GM18867 (cell line): Measurements from ENCODE around the gene KCNQ2.

ENCODE experiments used
- ATAC-seq: cut with Tn5 transposase; IDR thresholded peaks from one replicate; pipeline ENCODE4 v1.9.1; 2021; ENCODE audit warnings: mild to moderate bottlenecking, moderate library complexity; ENCODE audit not compliant: unreplicated experiment

KCNQ2 gene

DNA sequence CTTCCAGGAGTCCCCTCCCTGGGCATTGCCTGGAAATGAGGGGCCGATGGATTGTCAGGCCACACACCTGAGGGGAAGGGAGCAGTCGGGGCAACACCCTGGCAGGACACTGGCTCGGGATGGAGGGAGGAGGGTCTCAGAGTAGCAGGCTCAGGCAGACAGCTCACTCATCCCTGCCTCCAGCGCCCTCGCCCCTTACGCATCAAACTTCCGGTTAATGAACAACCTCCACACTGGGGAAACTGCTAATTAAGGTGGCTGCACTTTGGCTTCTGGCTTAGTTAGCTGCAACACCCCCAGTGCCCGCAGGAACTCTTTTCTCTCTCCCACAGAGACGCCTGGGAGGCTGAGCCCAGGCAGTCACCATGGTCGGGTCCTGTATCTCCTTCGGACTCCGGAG lies 98.0 kb downstream of the KCNQ2 start:
- no peak for ATAC-seq

DNA sequence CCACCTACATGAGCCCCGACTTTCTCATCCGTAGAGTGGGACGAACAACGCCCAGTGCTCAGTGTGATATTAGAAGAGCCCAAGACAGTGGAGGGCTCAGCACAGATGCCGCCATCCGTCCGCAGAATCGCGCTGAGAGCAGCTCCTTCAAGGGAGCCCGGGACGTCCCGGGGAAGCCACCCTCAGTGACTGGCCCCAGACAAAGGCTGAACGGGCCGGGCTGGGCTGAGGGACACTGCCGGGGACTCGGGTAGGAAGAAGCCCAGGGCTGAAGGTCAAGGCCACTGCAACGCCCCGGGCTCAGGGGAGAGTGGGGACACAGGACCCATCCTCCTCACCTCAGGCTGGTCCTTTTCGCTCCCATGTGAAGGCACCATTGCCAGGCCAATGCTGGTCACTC lies 98.5 kb downstream of the KCNQ2 start:
- ATAC-seq = no peak

DNA sequence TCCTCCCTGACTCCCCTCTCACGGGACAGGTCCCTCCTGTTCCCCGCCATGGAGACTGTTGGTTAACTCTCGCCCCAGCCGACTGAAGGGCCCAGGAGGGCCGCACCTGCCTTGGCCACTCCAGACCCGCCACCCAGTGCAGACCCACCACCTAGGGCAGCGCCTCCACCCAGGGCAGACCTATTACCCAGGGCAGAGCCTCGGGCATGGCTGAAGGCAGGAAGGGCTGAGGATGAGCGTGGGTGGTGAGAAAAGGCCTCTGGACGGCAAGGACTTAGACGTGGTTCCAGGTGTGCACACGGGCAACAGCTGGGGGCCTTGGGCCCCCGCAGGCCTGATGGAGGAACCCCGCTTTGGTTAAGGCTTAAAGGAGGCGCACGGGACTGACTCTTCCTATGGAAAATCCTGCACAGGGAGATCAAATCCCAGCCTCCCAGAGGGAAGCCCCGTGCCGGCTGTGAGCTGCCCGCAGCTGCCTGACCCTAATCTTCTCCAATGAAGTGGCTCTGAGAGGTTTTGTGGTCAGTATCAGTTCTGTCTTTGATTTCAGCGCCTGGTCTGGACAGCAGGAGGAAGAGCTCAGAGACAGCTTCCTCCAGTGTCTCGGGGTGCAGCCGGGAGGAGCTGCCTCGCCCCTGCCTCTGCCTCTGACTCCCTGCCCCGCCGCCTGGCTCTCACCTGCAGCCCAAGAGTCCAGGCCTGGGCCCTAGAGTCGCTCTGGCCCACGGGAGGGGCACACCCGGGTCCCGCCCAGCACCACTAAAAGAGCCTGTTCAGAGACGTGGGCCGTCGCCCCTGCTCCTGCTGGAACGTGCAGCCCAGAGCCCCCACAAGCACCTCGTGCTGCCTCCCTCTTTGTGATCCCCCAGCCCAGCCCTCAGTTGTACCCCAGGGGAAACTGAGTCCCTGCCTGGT lies 99.2 kb downstream of the KCNQ2 start:
- no peak for ATAC-seq

DNA sequence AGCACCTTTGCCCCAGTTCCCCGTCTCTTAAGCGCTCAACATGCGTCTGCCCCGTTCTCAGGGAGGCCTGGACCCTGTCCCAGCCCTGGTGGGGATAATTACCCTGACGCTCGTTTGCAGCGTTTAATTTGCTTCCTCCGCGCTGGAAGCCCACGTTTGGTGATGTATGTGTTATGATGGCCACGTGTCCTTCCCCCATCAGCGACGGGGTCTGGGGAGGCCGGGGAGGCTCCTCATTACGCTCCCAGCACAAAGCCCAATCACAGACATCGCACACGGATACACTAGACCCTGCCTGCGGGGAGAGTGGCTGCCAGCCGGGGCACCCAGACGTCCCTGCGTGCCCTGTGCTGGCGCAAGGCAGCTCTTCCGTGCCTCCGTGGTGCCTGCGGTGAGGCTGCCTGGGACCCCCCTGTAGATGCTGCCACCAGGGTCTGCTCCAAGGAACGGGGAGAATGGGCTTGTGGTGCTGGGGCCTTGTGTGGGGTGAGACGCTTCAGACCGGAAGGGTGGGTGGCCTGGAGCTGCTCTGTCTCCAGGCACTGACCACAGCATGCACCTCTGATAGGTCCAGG lies 101.1 kb downstream of the KCNQ2 start:
- ATAC-seq = no peak

DNA sequence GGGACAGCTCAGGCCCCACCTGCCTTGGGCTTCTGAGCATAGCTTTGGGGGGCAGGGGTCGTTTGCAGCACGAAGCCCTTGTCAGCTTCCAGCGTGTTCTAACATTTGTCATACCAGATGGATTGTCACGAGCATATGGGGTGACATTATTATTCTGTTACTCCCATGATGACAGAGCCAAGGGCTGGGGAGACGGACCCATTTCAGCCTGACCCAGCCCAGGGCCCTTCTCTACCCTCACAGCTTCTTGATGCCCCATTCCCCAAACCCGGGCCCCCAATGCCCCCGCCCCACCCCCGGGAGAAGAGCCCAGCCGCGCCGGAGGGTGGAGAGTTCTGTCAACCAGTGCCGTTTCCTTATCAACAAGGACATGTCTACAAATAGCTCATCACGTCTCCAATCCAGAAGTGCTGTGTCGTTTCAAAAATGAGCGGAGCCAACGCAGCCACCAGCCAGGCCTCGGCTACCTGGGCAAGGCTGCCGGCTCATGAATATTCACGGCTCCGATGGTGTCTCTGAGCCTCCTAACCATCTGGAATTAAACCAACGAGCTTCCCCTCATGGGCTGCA lies 101.8 kb downstream of the KCNQ2 start:
- no peak for ATAC-seq

DNA sequence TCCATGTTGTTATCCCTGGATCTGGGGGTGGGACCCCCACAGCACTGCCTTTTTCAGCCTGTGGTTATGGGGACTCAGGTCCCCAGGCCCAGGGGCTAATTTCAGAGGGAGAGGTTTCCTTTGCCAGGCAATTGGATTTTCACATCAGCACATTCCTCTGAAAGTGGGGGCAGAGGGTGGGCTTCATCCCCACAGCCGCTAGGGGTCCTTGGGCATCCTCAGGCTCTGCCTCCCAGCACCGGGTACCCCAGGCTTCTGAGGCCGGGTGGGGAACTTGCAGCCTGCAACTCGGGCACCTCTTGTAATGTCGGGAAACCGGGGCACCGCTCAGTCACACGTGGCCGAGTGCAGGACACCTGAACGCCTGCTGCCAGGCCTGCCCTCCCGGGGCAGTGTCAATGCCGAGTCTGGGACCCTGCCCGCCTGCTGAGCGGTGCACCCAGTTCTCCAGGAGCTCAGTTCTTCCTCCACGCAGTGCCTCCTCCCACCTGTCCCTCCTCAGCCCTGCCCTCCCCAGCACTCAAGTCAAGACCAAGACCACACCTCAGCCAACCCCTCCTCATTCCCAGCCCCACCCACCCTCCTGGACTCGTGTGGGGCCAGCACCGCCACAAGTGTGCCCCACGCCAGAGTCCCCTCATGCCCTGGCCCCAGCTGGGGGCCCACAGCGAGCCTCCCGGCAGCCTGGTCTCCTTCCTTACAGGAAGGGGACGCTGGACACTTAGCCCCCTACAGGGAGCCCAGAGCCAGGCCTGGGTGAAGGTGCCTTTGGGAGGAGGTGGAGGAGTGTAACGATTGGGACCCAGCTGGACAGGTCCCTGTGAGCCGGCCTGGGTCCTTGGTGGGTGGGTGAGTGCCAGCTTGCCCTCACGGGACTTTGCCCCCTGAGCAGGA lies 102.5 kb downstream of the KCNQ2 start:
- no peak for ATAC-seq

DNA sequence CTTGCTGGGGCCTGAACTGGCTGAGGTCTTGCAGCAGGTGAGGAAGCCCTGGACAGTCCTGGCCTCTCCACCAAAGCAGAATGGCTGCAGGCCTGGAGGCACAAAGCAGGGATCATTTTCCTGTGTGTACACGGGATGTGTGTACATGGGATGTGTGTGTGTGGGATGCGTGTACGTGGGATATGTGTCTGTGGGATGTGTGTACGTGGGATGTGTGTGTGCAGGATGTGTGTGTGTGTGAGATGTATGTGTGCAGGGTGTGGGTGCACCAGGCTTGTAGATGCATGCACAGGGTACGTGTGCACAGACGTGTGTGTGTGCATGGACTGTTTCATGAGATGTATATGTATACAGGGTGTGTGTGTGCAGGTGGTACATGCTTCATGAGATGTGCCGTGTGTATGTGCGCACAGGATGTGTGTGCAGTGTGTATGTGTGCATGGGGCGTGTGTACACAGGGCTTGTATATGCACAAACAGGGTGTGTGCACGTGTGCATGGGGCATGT lies 103.4 kb downstream of the KCNQ2 start:
- no peak for ATAC-seq

DNA sequence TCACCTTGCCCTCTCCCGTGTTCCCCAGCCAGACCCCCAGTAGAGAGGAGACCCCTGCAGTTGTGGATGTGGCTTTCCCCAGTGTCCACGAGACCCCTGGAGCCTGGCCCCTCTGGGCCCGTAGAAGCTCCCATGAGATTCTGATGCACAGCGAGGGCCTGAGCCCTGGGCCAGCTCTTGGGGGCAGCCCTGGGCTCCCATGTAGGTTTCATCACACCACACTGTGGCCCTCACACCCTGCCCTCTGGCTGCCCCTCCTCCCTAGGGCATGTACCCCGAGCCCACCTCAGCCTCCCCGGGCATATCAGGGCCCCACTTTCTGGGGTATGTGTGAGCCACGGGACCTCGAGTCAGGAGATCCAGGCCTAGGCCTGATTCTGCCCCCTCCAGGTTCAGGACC lies 104.3 kb downstream of the KCNQ2 start:
- no peak for ATAC-seq

DNA sequence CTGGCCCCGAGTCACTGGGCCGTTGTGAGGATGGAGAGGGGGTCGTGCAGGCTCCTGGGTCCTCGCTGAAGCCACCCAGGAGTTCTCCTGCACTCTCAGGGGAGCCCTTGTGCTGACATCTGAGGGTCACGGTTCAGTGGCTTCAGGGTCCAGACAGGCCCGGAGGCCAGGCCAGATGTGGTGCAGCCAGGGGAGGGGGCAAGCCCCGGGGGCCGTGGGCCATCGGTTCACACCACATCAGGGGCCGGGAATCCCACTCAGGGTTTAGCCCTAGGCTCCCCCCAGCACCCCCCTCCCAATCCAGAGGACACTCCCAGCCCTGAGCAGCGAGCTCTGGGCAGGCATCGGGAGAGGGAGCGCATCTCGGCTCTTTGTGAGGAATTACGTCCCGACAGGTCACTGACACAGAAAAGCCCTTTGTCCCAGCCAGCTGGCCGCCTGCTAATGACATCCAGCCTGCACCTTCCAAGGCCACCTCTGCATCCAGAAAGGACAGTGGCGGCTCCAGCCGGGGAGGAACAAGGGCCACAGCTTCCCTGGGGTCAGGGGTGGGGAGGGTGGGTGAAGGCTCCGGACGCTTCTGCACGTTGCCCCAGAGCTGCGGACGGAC lies 104.9 kb downstream of the KCNQ2 start:
- ATAC-seq = no peak

DNA sequence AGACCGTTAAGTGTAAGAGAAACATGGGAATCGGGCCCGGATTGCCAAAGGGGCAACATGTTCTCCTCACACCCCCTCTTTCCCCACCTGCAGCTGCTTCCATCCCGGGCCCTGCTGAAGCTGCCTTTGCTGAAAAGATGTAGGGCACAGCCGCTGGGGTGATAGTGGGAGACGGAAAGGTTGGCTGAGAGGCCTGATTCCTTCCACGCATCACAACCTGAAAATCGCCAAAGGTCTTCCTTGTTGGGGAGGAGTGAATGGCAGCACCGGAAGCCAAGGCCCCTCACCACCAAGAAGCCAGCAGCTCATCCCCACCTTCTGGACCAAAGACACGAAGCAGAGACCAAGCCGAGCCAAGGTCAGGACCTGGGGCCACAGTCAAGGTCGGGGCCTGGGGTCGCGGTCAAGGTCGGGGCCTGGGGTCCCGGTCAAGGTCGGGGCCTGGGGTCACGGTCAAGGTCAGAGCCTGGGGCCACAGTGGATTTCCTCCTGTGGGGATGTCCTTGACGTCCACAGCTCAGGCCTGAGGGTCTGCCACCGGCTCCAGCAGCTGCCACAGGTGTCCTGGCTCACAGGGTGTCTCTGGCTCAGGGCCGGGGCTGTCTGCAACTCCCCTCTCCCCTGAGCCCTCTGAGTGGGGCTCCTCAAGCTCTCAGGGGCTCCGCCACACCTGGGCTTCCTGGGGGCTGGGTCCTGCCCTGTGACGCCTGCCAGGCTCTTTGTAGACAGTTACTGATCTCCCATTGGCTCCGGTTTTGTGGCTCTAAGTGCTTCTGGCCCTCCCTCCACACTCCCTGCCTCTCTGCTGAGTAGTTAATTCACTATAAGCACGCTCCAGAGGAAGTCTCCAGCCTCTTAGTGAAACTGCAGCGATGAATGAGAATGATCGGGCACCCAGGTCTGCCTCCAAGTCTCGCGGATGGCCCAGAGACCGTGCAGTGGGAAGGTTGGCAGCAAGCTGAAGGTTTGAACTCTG lies 105.8 kb downstream of the KCNQ2 start:
- ATAC-seq = no peak

DNA sequence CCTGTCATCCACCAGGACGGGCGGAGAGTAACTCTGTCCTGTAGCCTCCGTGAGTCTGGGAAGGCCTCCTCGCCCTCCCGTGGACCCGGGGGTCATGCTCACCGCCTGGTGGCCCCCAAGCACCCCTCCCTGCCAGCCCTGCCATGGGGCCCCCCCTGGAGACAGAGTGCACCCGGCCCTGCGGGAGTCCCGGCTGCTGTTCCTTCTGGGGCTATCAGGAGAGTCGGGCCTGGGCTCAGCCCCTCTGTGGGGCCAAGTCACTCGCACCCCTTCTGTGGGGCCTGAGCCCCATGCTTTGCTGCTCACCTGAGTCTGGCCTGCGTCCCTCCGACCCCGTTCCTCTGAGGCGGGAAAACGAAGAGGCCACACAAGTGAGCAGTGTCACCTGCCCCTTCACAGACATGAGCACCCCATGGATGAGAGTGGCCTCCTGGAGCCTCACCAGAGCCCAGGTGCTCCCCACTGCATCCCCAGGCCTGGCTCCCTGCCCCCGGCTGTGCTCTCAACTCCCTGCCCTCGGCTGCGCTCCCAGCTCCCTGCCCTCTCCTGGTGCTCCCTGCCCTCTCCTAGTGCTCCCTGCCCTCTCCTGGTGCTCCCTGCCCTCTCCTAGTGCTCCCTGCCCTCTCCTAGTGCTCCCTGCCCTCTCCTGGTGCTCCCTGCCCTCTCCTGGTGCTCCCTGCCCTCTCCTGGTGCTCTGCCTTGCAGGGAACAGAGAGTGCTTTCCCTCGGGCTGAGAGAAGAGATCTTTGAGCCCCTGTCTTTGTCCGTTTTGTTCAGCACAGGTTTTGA lies 106.7 kb downstream of the KCNQ2 start:
- ATAC-seq = no peak

DNA sequence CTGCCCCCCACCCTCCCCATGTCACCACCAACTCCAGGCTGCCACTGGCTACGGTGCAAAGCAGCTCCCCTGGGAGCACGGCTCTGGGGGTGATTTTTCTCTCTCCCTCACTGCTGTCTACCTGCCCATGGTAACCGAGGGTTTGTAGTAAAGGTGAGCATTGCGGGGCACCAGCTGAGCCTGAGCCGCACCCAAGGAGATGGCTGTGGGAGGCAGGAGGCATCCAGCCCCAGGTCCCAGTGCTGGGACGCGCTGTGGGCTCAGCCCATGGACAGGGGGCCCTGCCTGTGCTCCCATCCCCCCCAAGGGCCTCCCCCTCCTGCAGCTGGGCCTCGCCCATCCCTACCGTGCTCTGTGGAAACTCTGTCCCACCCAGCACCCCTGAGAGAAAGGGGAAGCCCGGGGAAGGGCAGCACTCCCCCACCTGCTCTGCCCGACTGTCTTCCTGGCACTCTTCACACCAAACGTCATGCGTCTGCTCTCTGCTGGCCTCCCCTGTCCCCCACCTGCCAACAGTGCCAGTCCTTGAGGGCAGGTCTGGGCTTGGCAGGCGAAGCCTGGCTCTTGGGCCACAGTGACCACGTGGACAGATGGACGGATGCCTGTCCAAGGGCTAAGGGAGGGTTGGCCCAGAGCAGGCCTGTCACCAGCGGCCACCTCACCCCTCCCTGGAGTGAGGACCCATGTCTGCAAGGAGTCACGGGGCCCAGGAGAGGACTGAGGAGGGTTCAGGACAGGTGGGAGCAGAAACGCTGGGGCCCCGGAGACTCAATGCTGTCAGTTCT lies 107.5 kb downstream of the KCNQ2 start:
- no peak for ATAC-seq

DNA sequence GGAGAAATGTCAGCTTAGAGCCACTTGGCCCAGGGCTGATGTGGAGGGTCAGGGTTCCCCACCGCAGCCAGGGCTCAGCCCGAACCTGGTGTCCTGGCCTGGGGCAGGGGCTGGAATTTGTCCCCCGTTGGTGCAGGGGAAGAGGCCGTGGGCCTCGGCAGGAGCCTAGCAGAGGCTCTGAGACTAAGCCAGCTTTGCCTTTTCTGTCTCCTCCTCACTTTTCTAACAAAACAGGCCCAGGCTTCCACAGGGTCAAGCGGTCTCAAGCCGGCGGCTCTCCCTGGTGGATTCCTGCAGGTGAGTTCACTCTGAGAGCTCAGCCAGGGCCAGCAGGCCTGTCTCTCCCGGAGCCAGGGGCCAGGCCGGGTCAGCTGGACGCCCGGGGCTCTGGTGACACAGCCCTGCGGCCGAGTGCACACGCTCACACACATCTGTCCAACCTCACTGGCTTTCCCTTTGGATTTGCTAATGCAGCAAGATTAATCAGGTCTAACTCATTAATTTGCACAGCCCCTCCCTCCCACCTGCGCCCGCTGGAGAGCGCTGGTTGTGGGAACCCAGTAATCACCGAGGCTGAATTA lies 108.4 kb downstream of the KCNQ2 start:
- no peak for ATAC-seq

DNA sequence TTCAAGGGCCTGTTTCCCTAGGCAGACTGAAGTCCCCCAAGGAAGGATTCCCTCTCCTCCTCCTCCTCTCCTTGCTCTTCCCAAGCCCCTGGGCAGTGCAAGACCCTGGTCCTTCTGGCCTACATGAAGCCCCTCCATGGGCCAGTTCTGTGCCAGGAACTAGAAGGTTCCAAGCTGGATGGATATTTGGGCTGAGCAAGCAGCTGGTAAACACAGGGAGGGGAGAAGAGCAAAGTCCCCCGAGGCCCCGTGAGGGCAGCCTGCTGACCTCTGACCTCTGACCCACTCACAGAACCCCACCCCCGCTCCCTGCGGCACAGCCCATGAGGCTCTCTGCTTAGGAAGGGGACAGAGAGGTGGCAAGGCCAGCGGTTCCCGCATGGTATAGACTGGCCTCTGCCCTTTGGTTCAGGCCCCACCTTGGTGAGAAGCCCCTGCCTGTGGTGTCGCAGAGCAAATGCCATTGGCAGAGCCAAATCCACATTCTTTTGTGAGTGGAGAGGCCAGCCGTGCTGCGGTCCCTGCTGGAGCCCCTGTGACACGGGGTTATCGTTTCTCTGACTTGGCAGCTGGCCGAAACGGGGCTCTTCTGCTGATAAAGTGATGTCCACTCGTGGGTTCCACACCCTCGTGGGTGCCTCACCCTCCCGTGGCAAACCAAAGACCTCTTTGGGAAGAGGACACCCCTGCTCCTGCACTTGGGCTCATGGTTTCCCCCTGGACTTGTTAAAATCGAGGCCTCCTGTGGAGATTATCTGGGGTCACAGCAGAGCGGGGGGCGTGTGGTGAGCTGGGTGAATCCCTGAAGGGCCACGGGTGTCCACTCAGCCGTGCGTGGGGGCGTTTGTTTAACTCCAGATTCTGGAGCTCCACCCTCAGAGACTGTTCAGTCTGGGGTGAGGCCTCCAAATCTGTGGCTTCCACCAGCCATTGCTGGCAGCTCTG lies 109.2 kb downstream of the KCNQ2 start:
- no peak for ATAC-seq

DNA sequence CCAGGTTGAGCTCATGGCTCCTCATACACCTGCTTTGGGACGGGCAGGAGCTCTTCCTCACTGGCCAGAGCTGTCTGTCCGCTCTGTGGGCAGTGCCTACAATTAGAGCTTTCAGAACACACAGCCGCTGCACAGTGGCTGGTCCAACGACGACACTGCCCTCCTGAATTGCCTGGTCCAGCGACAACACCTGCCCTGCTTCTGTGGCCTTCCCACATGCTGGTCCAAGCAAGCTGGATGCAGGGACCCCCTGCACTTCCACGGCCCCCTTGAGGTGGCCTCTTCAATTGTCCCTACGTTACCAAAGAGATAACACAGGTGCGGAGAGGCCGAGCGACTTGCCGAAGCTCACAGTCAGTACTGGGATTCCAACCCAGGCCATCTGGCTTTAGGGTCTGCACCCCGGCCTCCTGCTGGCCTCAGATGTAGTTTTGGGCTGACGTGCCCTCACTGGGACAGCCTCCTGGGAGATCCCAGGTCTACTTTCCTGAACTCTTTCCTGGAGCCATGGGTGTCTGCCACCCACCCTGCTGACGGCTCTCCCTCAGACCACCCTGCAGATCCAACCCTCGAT lies 109.9 kb downstream of the KCNQ2 start:
- no peak for ATAC-seq
